Dendritic cell treated with granulocyte-macrophage colony-stimulating factor and Interleukin-4, amounts not matched to agents 40 ng/mL and 50 ng/mL, for 4 days (primary cell): ENCODE data around the gene CERS1.
"Not testable (repeated sequence)": the region's sequence is repeated elsewhere in the genome, so short reads cannot be mapped to it uniquely, and the experiment has no call there.

ENCODE experiments used
- H3K27ac Mint-ChIP-seq: one replicate; pipeline ENCODE4 v1.8.0; 2022; ENCODE audit warnings: mild to moderate bottlenecking, mixed read lengths
- H3K27me3 Mint-ChIP-seq: one replicate; pipeline ENCODE4 v1.8.0; 2022; ENCODE audit warnings: mild to moderate bottlenecking, mixed read lengths
- H3K36me3 Mint-ChIP-seq: one replicate; pipeline ENCODE4 v1.8.0; 2022; ENCODE audit warnings: low read depth, mixed read lengths
- H3K4me1 Mint-ChIP-seq: one replicate; pipeline ENCODE4 v1.8.0; 2022; ENCODE audit warnings: low read depth, mixed read lengths
- H3K4me3 Mint-ChIP-seq: one replicate; pipeline ENCODE4 v1.8.0; 2022; ENCODE audit warnings: mild to moderate bottlenecking, moderate library complexity, mixed read lengths
- H3K9me3 Mint-ChIP-seq: one replicate; pipeline ENCODE4 v1.8.0; 2022; ENCODE audit warnings: mixed read lengths
- intact Hi-C: fragments of 100-400 bp; cut with micrococcal nuclease; formaldehyde crosslinking; loops from one replicate; pipeline ENCODE4 v1.15.0; 2022

The CERS1 gene

GRCh38 chr19:18929311-18929710 lies 33.4 kb upstream of the CERS1 start:
- Mint-ChIP-seq H3K27ac (no peak overlapping the region), H3K36me3 (peaks cover 89% of the 10 kb centered on the region), H3K9me3 (no peaks in the 10 kb centered on the region), H3K4me1 (peaks cover 23% of the 10 kb centered on the region), H3K4me3 (no peak overlapping the region), H3K27me3 (no peaks in the 10 kb centered on the region)
- intact Hi-C loops = no loop called here

GRCh38 chr19:18928018-18928805 lies 32.3 kb upstream of the CERS1 start:
- intact Hi-C loops = no loop called here
- Mint-ChIP-seq H3K36me3 (peaks cover 89% of the 10 kb centered on the region), H3K4me3 (no peak overlapping the region)

GRCh38 chr19:18924684-18925213 lies 28.8 kb upstream of the CERS1 start:
- Mint-ChIP-seq H3K27me3 (no peaks in the 10 kb centered on the region), H3K27ac (no peak overlapping the region), H3K9me3 (no peaks in the 10 kb centered on the region), H3K4me3 (no peak overlapping the region), H3K36me3 (peaks cover 100% of the 10 kb centered on the region), H3K4me1 (peaks cover 17% of the 10 kb centered on the region)
- intact Hi-C loops = no loop called here

More at GRCh38 chr19:18928018-18928805, 32.3 kb upstream of the CERS1 start:
- peaks cover 12% of the 10 kb centered on the region for H3K4me1 Mint-ChIP-seq
- H3K27me3 Mint-ChIP-seq = no peaks in the 10 kb centered on the region
- no peak overlapping the region for H3K27ac Mint-ChIP-seq
- no peaks in the 10 kb centered on the region for H3K9me3 Mint-ChIP-seq

- intact Hi-C loops = no loop called here
- no peaks in the 10 kb centered on the region for H3K27me3 Mint-ChIP-seq
These were observed 26.4 kb upstream of the CERS1 start for GRCh38 chr19:18922228-18922985.

GRCh38 chr19:18921593-18921992 lies 25.6 kb upstream of the CERS1 start:
- Mint-ChIP-seq H3K27ac (peak overlapping the region; percentile 96), H3K4me3 (no peak overlapping the region), H3K36me3 (peaks cover 90% of the 10 kb centered on the region)

More at GRCh38 chr19:18922228-18922985, 26.4 kb upstream of the CERS1 start:
- no peak overlapping the region for H3K27ac Mint-ChIP-seq
- H3K36me3 Mint-ChIP-seq = peaks cover 90% of the 10 kb centered on the region
- H3K4me1 Mint-ChIP-seq = peaks cover 30% of the 10 kb centered on the region
- no peaks in the 10 kb centered on the region for H3K9me3 Mint-ChIP-seq
- no peak overlapping the region for H3K4me3 Mint-ChIP-seq

GRCh38 chr19:18920400-18920799 lies 24.4 kb upstream of the CERS1 start:
- H3K4me3 Mint-ChIP-seq = peak overlapping the region; percentile 86
- peaks cover 41% of the 10 kb centered on the region for H3K4me1 Mint-ChIP-seq
- H3K27ac Mint-ChIP-seq = peak overlapping the region; percentile 96
- no peaks in the 10 kb centered on the region for H3K27me3 Mint-ChIP-seq
- no peaks in the 10 kb centered on the region for H3K9me3 Mint-ChIP-seq
- intact Hi-C loops = no loop called here
- peaks cover 90% of the 10 kb centered on the region for H3K36me3 Mint-ChIP-seq

More at GRCh38 chr19:18921593-18921992, 25.6 kb upstream of the CERS1 start:
- intact Hi-C loops = no loop called here
- H3K27me3 Mint-ChIP-seq = no peaks in the 10 kb centered on the region
- no peaks in the 10 kb centered on the region for H3K9me3 Mint-ChIP-seq
- peaks cover 38% of the 10 kb centered on the region for H3K4me1 Mint-ChIP-seq

- Mint-ChIP-seq H3K4me1 (peaks cover 46% of the 10 kb centered on the region), H3K4me3 (peak overlapping the region; percentile 86), H3K27me3 (no peaks in the 10 kb centered on the region), H3K36me3 (peaks cover 90% of the 10 kb centered on the region), H3K9me3 (no peaks in the 10 kb centered on the region), H3K27ac (peak overlapping the region; percentile 96)
- intact Hi-C loops = loop anchor here (1.0 to 5.0 kb wide), 3 partner anchors 12 to 67 kb away; no protein-coding TSS in a partner anchor
These were observed 23.9 kb upstream of the CERS1 start for GRCh38 chr19:18919900-18920214.

GRCh38 chr19:18919086-18919899 lies 23.3 kb upstream of the CERS1 start, which contains the start of the genes COPE and DDX49:
COPE (minus strand) TSS chr19:18919387; CDS start chr19:18919348, 39 bp downstream.
DDX49 (plus strand) TSS chr19:18919715; CDS start chr19:18919742, 27 bp downstream.
- Mint-ChIP-seq H3K9me3 (no peaks in the 10 kb centered on the region), H3K36me3 (peaks cover 90% of the 10 kb centered on the region), H3K4me3 (peak within 1 kb of the TSS; percentile 86), H3K4me1 (peaks cover 46% of the 10 kb centered on the region), H3K27me3 (no peaks in the 10 kb centered on the region), H3K27ac (peak within 1 kb of the TSS; percentile 96)
- intact Hi-C loops = loop anchor here (1.0 to 5.0 kb wide), 3 partner anchors 13 to 68 kb away; no protein-coding TSS in a partner anchor

GRCh38 chr19:18917593-18917992 lies 21.6 kb upstream of the CERS1 start:
- intact Hi-C loops = loop anchor here (5.0 kb wide), 1 partner anchor 70 kb away; no protein-coding TSS in a partner anchor
- Mint-ChIP-seq H3K27ac (peak overlapping the region; percentile 39), H3K36me3 (peaks cover 90% of the 10 kb centered on the region), H3K4me3 (peak overlapping the region; percentile 34), H3K4me1 (peaks cover 46% of the 10 kb centered on the region)
- H3K9me3 Mint-ChIP-seq, H3K27me3 Mint-ChIP-seq: not testable (repeated sequence)

- Mint-ChIP-seq H3K4me1 (peaks cover 37% of the 10 kb centered on the region), H3K9me3 (no peaks in the 10 kb centered on the region), H3K27me3 (no peaks in the 10 kb centered on the region), H3K4me3 (no peak overlapping the region), H3K27ac (no peak overlapping the region), H3K36me3 (peaks cover 90% of the 10 kb centered on the region)
- intact Hi-C loops = loop anchor here (5.0 kb wide), 1 partner anchor 72 kb away; no protein-coding TSS in a partner anchor
These were observed 19.7 kb upstream of the CERS1 start for GRCh38 chr19:18915639-18916038.

- no peaks in the 10 kb centered on the region for H3K9me3 Mint-ChIP-seq
- intact Hi-C loops = no loop called here
- H3K27me3 Mint-ChIP-seq = no peaks in the 10 kb centered on the region
- H3K36me3 Mint-ChIP-seq = peaks cover 92% of the 10 kb centered on the region
- H3K4me1 Mint-ChIP-seq = peaks cover 26% of the 10 kb centered on the region
- no peak overlapping the region for H3K27ac Mint-ChIP-seq
- no peak overlapping the region for H3K4me3 Mint-ChIP-seq
These were observed 17.5 kb upstream of the CERS1 start for GRCh38 chr19:18913466-18913865.

- H3K9me3 Mint-ChIP-seq = no peaks in the 10 kb centered on the region
- intact Hi-C loops = no loop called here
- peaks cover 96% of the 10 kb centered on the region for H3K36me3 Mint-ChIP-seq
- H3K4me3 Mint-ChIP-seq = no peak overlapping the region
- no peak overlapping the region for H3K27ac Mint-ChIP-seq
- peaks cover 21% of the 10 kb centered on the region for H3K4me1 Mint-ChIP-seq
- no peaks in the 10 kb centered on the region for H3K27me3 Mint-ChIP-seq
These were observed 17.0 kb upstream of the CERS1 start for GRCh38 chr19:18912933-18913332.

GRCh38 chr19:18910801-18911436 lies 15.0 kb upstream of the CERS1 start:
- Mint-ChIP-seq H3K4me1 (peaks cover 5% of the 10 kb centered on the region), H3K9me3 (no peaks in the 10 kb centered on the region), H3K4me3 (no peak overlapping the region), H3K27me3 (no peaks in the 10 kb centered on the region), H3K36me3 (peaks cover 99% of the 10 kb centered on the region), H3K27ac (peak overlapping the region; percentile 6)
- intact Hi-C loops = no loop called here
